HepG2 (cell line): Measurements from ENCODE around the gene SPATA25. TPM values are rescaled to one million over a fixed set of nuclear protein-coding genes. Genes with fewer than 3 reads are reported as not detected.

ENCODE experiments used
- CAMTA2 ChIP-seq: sonication (generic); formaldehyde crosslinking; IDR thresholded peaks from 2 replicates; pipeline ENCODE4 v1.4.0; 2020; ENCODE audit warnings: mild to moderate bottlenecking, missing genetic modification reagents, borderline replicate concordance
- GPN1 ChIP-seq: sonication (generic); formaldehyde crosslinking; IDR thresholded peaks from 2 replicates; pipeline ENCODE4 v1.5.1; 2020; ENCODE audit warnings: missing genetic modification reagents, borderline replicate concordance
- MAFK ChIP-seq, 2 experiments: IDR thresholded peaks in 1 of 2; conservative IDR thresholded peaks in 1 of 2; 2 replicates each; pipeline ENCODE4 v1.6.1; 2011; ENCODE audit warnings: improper control_type of control experiment in 2 of 2, low read length in 2 of 2
- POLR2G ChIP-seq: fragments of 200-400 bp; formaldehyde crosslinking; IDR thresholded peaks from 2 replicates; pipeline ENCODE4 v1.6.1; 2018; ENCODE audit warnings: mild to moderate bottlenecking, low read depth, low read length, moderate library complexity
- PRPF4 ChIP-seq: fragments of 200-400 bp; formaldehyde crosslinking; IDR thresholded peaks from 2 replicates; pipeline ENCODE4 v1.6.1; 2016; ENCODE audit warnings: low read length, low read depth; ENCODE audit not compliant: poor library complexity, severe bottlenecking
- RFXAP ChIP-seq: sonication (generic); formaldehyde crosslinking; IDR thresholded peaks from 2 replicates; pipeline ENCODE4 v1.4.0; 2020; ENCODE audit warnings: missing genetic modification reagents, borderline replicate concordance
- SMAD3 ChIP-seq: sonication (generic); formaldehyde crosslinking; IDR thresholded peaks from 2 replicates; pipeline ENCODE4 v1.4.0; 2020; ENCODE audit warnings: missing genetic modification reagents
- TARDBP ChIP-seq: sonication (generic); formaldehyde crosslinking; IDR thresholded peaks from 2 replicates; pipeline ENCODE4 v1.8.0; 2022; ENCODE audit warnings: mild to moderate bottlenecking, missing genetic modification reagents
- ZNF101 ChIP-seq: sonication (generic); formaldehyde crosslinking; IDR thresholded peaks from 2 replicates; pipeline ENCODE4 v1.4.0; 2020; ENCODE audit warnings: mild to moderate bottlenecking, low read depth, missing genetic modification reagents, borderline replicate concordance
- ZNF263 ChIP-seq: sonication (generic); formaldehyde crosslinking; IDR thresholded peaks from 2 replicates; pipeline ENCODE4 v1.4.0; 2020; ENCODE audit warnings: missing genetic modification reagents
- ZNF34 ChIP-seq: sonication (generic); formaldehyde crosslinking; IDR thresholded peaks from 2 replicates; pipeline ENCODE4 v1.4.0; 2020; ENCODE audit warnings: mild to moderate bottlenecking, missing genetic modification reagents, borderline replicate concordance
- ZNF431 ChIP-seq: sonication (generic); formaldehyde crosslinking; IDR thresholded peaks from 2 replicates; pipeline ENCODE4 v1.9.0; 2022; ENCODE audit warnings: missing genetic modification reagents, low read depth, mild to moderate bottlenecking, borderline replicate concordance
- ZNF570 ChIP-seq: sonication (generic); formaldehyde crosslinking; IDR thresholded peaks from 2 replicates; pipeline ENCODE4 v1.4.0; 2020; ENCODE audit warnings: mild to moderate bottlenecking, missing genetic modification reagents, borderline replicate concordance
- ZNF775 ChIP-seq: sonication (generic); formaldehyde crosslinking; IDR thresholded peaks from 2 replicates; pipeline ENCODE4 v1.4.0; 2020; ENCODE audit warnings: missing genetic modification reagents, mild to moderate bottlenecking, moderate library complexity, borderline replicate concordance
- polyA plus RNA-seq, 8 experiments: library from polyadenylated mRNA; depleted of rRNA in 3 of 8; stranded (reverse) in 7 of 8; unstranded in 1 of 8; fragments of >200 nt; fragmentation: Illumina TruSeq in 4 of 8; extraction: Trizol in 4 of 8; gene quantifications; 2 replicates each; pipeline versions ENCODE4 v1.2.1 to v1.2.3, GENCODE V29; 2011 to 2016; ENCODE audit warnings: low read depth in 4 of 8, missing spikeins in 1 of 8, mixed read lengths in 1 of 8; ENCODE audit not compliant: insufficient read depth in 1 of 8
- total RNA-seq, 5 experiments: library from RNA; depleted of rRNA; stranded (reverse); fragments of >200 nt; fragmentation: Illumina TruSeq; extraction: Trizol; gene quantifications; 2 replicates each; pipeline ENCODE4 v1.2.3, GENCODE V29; 2016; ENCODE audit warnings: low read depth in 1 of 5
- TF ChIP-seq, protein P1 (sequence below): sonication (generic); formaldehyde crosslinking; IDR thresholded peaks from 2 replicates; pipeline ENCODE4 v1.5.0; 2020; ENCODE audit warnings: mild to moderate bottlenecking, missing genetic modification reagents, borderline replicate concordance
- TF ChIP-seq, protein P2 (sequence below): IDR thresholded peaks from 2 replicates; pipeline ENCODE4 v1.6.1; 2018; ENCODE audit warnings: missing genetic modification reagents
- TF ChIP-seq, protein P3 (sequence below): IDR thresholded peaks from 2 replicates; pipeline ENCODE4 v1.6.1; 2018; ENCODE audit warnings: missing genetic modification reagents, mild to moderate bottlenecking, missing compliant biosample characterization

SPATA25 gene
- total and polyA plus RNA-seq, 2 of the 13 experiments (the other 11 are each of a cell fraction or from before 2014, with no cell fraction given) = 4.8 to 7.6 TPM

DNA sequence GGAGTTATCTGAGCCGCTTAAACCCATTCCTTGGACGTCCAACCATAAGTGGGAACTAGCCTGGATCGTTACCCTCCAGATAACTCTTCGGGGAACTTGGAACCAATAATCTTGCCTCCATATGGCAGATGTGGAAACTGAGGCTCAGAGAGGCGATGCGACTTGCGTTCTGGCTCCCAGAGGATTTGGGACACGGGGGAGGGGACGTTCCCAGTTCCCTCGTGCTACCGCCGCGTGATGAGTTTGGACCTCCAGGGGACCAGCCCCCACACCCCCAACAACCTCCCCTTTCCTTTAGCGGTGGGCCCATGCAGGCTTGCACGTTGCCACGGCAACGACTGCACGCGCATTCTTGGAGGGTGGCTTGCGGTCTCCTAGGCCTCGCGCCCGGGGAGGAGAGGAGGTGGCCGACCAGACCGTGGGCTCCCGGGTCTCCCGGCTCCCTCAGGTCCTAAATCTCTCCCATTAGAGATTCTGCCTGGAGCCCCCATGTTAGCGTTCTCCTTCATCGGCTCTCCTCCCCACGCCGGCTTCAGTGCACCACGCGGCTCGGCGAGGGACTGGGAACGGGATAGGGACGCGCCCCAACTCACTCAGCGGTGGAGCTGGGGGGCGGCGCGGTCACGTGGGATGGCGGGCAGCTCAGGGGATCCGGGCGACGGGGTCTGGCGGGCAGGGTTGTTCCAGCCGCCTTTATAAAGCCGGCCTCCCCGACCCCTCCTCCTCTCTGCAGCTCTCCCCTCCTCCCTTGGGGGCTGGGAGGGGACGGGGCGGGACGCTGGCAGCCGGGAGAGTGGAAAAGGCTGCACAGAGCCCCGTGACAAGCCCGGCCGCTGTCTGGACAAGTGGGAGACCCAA is 24.3 kb upstream of the SPATA25 start, which contains the start of gene PLTP (continued):
- TF ChIP-seq, protein P1, sequence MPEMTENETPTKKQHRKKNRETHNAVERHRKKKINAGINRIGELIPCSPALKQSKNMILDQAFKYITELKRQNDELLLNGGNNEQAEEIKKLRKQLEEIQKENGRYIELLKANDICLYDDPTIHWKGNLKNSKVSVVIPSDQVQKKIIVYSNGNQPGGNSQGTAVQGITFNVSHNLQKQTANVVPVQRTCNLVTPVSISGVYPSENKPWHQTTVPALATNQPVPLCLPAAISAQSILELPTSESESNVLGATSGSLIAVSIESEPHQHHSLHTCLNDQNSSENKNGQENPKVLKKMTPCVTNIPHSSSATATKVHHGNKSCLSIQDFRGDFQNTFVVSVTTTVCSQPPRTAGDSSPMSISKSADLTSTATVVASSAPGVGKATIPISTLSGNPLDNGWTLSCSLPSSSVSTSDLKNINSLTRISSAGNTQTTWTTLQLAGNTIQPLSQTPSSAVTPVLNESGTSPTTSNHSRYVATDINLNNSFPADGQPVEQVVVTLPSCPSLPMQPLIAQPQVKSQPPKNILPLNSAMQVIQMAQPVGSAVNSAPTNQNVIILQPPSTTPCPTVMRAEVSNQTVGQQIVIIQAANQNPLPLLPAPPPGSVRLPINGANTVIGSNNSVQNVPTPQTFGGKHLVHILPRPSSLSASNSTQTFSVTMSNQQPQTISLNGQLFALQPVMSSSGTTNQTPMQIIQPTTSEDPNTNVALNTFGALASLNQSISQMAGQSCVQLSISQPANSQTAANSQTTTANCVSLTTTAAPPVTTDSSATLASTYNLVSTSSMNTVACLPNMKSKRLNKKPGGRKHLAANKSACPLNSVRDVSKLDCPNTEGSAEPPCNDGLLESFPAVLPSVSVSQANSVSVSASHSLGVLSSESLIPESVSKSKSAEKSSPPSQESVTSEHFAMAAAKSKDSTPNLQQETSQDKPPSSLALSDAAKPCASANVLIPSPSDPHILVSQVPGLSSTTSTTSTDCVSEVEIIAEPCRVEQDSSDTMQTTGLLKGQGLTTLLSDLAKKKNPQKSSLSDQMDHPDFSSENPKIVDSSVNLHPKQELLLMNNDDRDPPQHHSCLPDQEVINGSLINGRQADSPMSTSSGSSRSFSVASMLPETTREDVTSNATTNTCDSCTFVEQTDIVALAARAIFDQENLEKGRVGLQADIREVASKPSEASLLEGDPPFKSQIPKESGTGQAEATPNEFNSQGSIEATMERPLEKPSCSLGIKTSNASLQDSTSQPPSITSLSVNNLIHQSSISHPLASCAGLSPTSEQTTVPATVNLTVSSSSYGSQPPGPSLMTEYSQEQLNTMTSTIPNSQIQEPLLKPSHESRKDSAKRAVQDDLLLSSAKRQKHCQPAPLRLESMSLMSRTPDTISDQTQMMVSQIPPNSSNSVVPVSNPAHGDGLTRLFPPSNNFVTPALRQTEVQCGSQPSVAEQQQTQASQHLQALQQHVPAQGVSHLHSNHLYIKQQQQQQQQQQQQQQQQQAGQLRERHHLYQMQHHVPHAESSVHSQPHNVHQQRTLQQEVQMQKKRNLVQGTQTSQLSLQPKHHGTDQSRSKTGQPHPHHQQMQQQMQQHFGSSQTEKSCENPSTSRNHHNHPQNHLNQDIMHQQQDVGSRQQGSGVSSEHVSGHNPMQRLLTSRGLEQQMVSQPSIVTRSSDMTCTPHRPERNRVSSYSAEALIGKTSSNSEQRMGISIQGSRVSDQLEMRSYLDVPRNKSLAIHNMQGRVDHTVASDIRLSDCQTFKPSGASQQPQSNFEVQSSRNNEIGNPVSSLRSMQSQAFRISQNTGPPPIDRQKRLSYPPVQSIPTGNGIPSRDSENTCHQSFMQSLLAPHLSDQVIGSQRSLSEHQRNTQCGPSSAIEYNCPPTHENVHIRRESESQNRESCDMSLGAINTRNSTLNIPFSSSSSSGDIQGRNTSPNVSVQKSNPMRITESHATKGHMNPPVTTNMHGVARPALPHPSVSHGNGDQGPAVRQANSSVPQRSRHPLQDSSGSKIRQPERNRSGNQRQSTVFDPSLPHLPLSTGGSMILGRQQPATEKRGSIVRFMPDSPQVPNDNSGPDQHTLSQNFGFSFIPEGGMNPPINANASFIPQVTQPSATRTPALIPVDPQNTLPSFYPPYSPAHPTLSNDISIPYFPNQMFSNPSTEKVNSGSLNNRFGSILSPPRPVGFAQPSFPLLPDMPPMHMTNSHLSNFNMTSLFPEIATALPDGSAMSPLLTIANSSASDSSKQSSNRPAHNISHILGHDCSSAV (CRISPR knock-in tag) = no peak
- TF ChIP-seq ZNF101 (CRISPR knock-in tag) (0 out of 2 replicates have a peak, but pooled peaks have one; percentile 57), RFXAP (CRISPR knock-in tag) (0 out of 2 replicates have a peak, but pooled peaks have one; percentile 14), GPN1 (CRISPR knock-in tag) (no peak), ZNF34 (CRISPR knock-in tag) (0 out of 2 replicates have a peak, but pooled peaks have one; percentile 64), ZNF431 (CRISPR knock-in tag) (no peak), CAMTA2 (CRISPR knock-in tag) (0 out of 2 replicates have a peak, but pooled peaks have one; percentile 78), ZNF775 (CRISPR knock-in tag) (no peak), MAFK (conservative IDR thresholded peaks at IDR 0.05 in 1 of 2, IDR thresholded peaks at IDR 0.05 in 1 of 2; ENCODE audit: low read length in 2 of 2) (no peak), POLR2G (peak; percentile 52; the same call in 1 of the 2 replicates), ZNF263 (CRISPR knock-in tag) (peak; percentile 67; the same call in 1 of the 2 replicates), PRPF4 (no peak), TARDBP (CRISPR knock-in tag) (0 out of 2 replicates have a peak, but pooled peaks have one; percentile 7), SMAD3 (no peak), ZNF570 (CRISPR knock-in tag) (0 out of 2 replicates have a peak, but pooled peaks have one; percentile 64)
- TF ChIP-seq, protein P2, sequence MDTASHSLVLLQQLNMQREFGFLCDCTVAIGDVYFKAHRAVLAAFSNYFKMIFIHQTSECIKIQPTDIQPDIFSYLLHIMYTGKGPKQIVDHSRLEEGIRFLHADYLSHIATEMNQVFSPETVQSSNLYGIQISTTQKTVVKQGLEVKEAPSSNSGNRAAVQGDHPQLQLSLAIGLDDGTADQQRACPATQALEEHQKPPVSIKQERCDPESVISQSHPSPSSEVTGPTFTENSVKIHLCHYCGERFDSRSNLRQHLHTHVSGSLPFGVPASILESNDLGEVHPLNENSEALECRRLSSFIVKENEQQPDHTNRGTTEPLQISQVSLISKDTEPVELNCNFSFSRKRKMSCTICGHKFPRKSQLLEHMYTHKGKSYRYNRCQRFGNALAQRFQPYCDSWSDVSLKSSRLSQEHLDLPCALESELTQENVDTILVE (CRISPR knock-in tag) = no peak
- TF ChIP-seq, protein P3, sequence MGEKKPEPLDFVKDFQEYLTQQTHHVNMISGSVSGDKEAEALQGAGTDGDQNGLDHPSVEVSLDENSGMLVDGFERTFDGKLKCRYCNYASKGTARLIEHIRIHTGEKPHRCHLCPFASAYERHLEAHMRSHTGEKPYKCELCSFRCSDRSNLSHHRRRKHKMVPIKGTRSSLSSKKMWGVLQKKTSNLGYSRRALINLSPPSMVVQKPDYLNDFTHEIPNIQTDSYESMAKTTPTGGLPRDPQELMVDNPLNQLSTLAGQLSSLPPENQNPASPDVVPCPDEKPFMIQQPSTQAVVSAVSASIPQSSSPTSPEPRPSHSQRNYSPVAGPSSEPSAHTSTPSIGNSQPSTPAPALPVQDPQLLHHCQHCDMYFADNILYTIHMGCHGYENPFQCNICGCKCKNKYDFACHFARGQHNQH (CRISPR knock-in tag) = no peak
